Liver (tissue), 9 donors: ENCODE results near the gene FAAP24. TPM values are rescaled to one million over a fixed set of nuclear protein-coding genes. Genes with fewer than 3 reads are reported as not detected.

ENCODE experiments used
- DNase-seq: peaks from one replicate; pipeline ENCODE4 v3.0.0-alpha.2; 2017; ENCODE audit warnings: low spot score
- H3K27ac ChIP-seq, 2 donors: one replicate each; pipeline ENCODE4 v1.7.0; 2013; ENCODE audit warnings: inconsistent platforms in 2 of 2, low read length in 2 of 2, control low read depth in 1 of 2, low read depth in 1 of 2, mild to moderate bottlenecking in 1 of 2
- H3K27me3 ChIP-seq, 4 donors: one replicate each; pipeline versions ENCODE4 v1.6.1 to v1.7.0; 2013; ENCODE audit warnings: low read length in 3 of 4, inconsistent platforms in 1 of 4, mild to moderate bottlenecking in 1 of 4, moderate library complexity in 1 of 4; ENCODE audit not compliant: control insufficient read depth in 4 of 4, insufficient read depth in 4 of 4
- H3K36me3 ChIP-seq, 4 donors: one replicate each; pipeline versions ENCODE4 v1.6.1 to v1.7.0; 2013; ENCODE audit warnings: low read length in 3 of 4, mild to moderate bottlenecking in 3 of 4, low read depth in 1 of 4, moderate library complexity in 1 of 4; ENCODE audit not compliant: control insufficient read depth in 4 of 4, insufficient read depth in 3 of 4
- H3K4me1 ChIP-seq, 4 donors: one replicate each; pipeline versions ENCODE4 v1.6.1 to v1.7.0; 2013; ENCODE audit warnings: low read length in 3 of 4, mild to moderate bottlenecking in 3 of 4, moderate library complexity in 1 of 4; ENCODE audit not compliant: control insufficient read depth in 4 of 4, insufficient read depth in 4 of 4
- H3K4me3 ChIP-seq, 3 donors: one replicate each; pipeline versions ENCODE4 v1.6.1 to v1.7.0; 2013; ENCODE audit warnings: low read length in 3 of 3, control low read depth in 1 of 3, low read depth in 1 of 3, mild to moderate bottlenecking in 1 of 3
- H3K9ac ChIP-seq, 2 donors: one replicate each; pipeline ENCODE4 v1.7.0; 2013; ENCODE audit warnings: low read length in 2 of 2, mild to moderate bottlenecking in 2 of 2, moderate library complexity in 2 of 2, control low read depth in 1 of 2, low read depth in 1 of 2
- H3K9me3 ChIP-seq, 4 donors: one replicate each; pipeline versions ENCODE4 v1.6.1 to v1.7.0; 2013; ENCODE audit warnings: low read length in 3 of 4; ENCODE audit not compliant: control insufficient read depth in 4 of 4
- ATF3 ChIP-seq: IDR thresholded peaks from 2 replicates; pipeline ENCODE4 v1.6.1; 2016; ENCODE audit warnings: antibody characterized with exemption
- CTCF ChIP-seq: fragments of 150-350 bp; IDR thresholded peaks from 2 replicates; pipeline ENCODE4 v1.5.1; 2017; ENCODE audit warnings: improper control_type of control experiment, low read depth, low read length; ENCODE audit not compliant: missing input control
- EGR1 ChIP-seq, 2 donors: IDR thresholded peaks; 2 replicates each; pipeline ENCODE4 v1.6.1; 2016 to 2018; ENCODE audit warnings: antibody characterized with exemption in 2 of 2, low read depth in 2 of 2
- FOXA1 ChIP-seq: IDR thresholded peaks from 2 replicates; pipeline ENCODE4 v1.6.1; 2016; ENCODE audit warnings: antibody characterized with exemption
- FOXA2 ChIP-seq: IDR thresholded peaks from 2 replicates; pipeline ENCODE4 v1.6.1; 2016; ENCODE audit warnings: antibody characterized with exemption
- GABPA ChIP-seq, 2 donors: IDR thresholded peaks in 1 of 2; conservative IDR thresholded peaks in 1 of 2; 2 replicates each; pipeline ENCODE4 v1.6.1; 2016; ENCODE audit warnings: antibody characterized with exemption in 2 of 2, mild to moderate bottlenecking in 1 of 2, moderate library complexity in 1 of 2
- HNF4A ChIP-seq, 2 donors: conservative IDR thresholded peaks; 2 replicates each; pipeline ENCODE4 v1.6.1; 2016; ENCODE audit warnings: antibody characterized with exemption in 2 of 2, mild to moderate bottlenecking in 2 of 2
- HNF4G ChIP-seq: IDR thresholded peaks from 2 replicates; pipeline ENCODE4 v1.6.1; 2016; ENCODE audit warnings: antibody characterized with exemption
- JUND ChIP-seq, 2 donors: IDR thresholded peaks; 2 replicates each; pipeline ENCODE4 v1.6.1; 2016; ENCODE audit warnings: antibody characterized with exemption in 2 of 2
- MAX ChIP-seq: IDR thresholded peaks from 2 replicates; pipeline ENCODE4 v1.6.1; 2016; ENCODE audit warnings: antibody characterized with exemption
- NR2F2 ChIP-seq: IDR thresholded peaks from 2 replicates; pipeline ENCODE4 v1.6.1; 2016; ENCODE audit warnings: antibody characterized with exemption
- RAD21 ChIP-seq, 2 donors: IDR thresholded peaks; 2 replicates each; pipeline ENCODE4 v1.6.1; 2016; ENCODE audit warnings: antibody characterized with exemption in 2 of 2, mild to moderate bottlenecking in 2 of 2
- REST ChIP-seq: IDR thresholded peaks from 2 replicates; pipeline ENCODE4 v1.6.1; 2016; ENCODE audit warnings: antibody characterized with exemption, mild to moderate bottlenecking
- RXRA ChIP-seq, 2 donors: IDR thresholded peaks; 2 replicates each; pipeline ENCODE4 v1.6.1; 2017 to 2018; ENCODE audit warnings: antibody characterized with exemption in 2 of 2, mild to moderate bottlenecking in 1 of 2
- SP1 ChIP-seq: IDR thresholded peaks from 2 replicates; pipeline ENCODE4 v1.6.1; 2018; ENCODE audit warnings: antibody characterized with exemption, mild to moderate bottlenecking
- ZBTB33 ChIP-seq: IDR thresholded peaks from 2 replicates; pipeline ENCODE4 v1.6.1; 2016; ENCODE audit warnings: antibody characterized with exemption
- WGBS: extraction: QIAGEN DNeasy Blood & Tissue Kit; methylation state at CpG from one replicate; pipeline ENCODE4 v1.1.7; 2013; 5-methylcytosine and 5-hydroxymethylcytosine counted together
- polyA plus RNA-seq, 2 donors: library from polyadenylated mRNA; stranded (reverse) in 1 of 2; unstranded in 1 of 2; fragments of 200-250 nt in 1 of 2; fragments of >200 nt in 1 of 2; fragmentation: Nextera tagmentation in 1 of 2; extraction: Ambion mirVana in 1 of 2; gene quantifications; one replicate each; pipeline versions ENCODE4 v1.2.1 to v1.2.3, GENCODE V29; 2013 to 2015
- total RNA-seq, 2 donors: library from RNA; depleted of rRNA; stranded (reverse); fragments of >200 nt; gene quantifications; one replicate each; pipeline ENCODE4 v1.2.3, GENCODE V29; 2014
- donor health status: healthy.
- donor health status: healthy.
- donor health status: healthy.
- donor health status: healthy.
- donor health status: healthy.

The FAAP24 gene
- total and polyA plus RNA-seq, 4 donors: 0.19 to 1.1 (median 0.27) TPM

- Histone ChIP-seq H3K9ac (no peak overlapping the region), H3K27ac (no peak overlapping the region), H3K9me3 (peaks cover 0 to 6% (median 3%) of the 10 kb centered on the region in 4 donors), H3K27me3 (no peaks in the 10 kb centered on the region), H3K4me1 (no peaks in the 10 kb centered on the region), H3K36me3 (peaks cover 2 to 13% (median 7%) of the 10 kb centered on the region in 4 donors), H3K4me3 (no peak overlapping the region)
- no peak for DNase-seq
- WGBS: 96% methylated on average over 8 of the region's 8 CpGs
- TF ChIP-seq NR2F2 (no peak), RXRA (IDR thresholded peaks at IDR 0.05) (no peak), MAX (no peak), ZBTB33 (no peak), EGR1 (IDR thresholded peaks at IDR 0.05; ENCODE audit: low read depth in 2 of 2) (no peak), ATF3 (no peak), FOXA2 (no peak), REST (no peak), JUND (IDR thresholded peaks at IDR 0.05) (no peak), GABPA (IDR thresholded peaks at IDR 0.05 in 1 of 2, conservative IDR thresholded peaks at IDR 0.05 in 1 of 2) (no peak), SP1 (no peak)
Observed at GRCh38 chr19:32930567-32930966, 41.5 kb upstream of the FAAP24 start.

- no peak overlapping the region for H3K27ac ChIP-seq
- TF ChIP-seq FOXA2 (no peak), RAD21 (IDR thresholded peaks at IDR 0.05) (no peak), HNF4G (no peak), HNF4A (conservative IDR thresholded peaks at IDR 0.05) (no peak), NR2F2 (no peak), GABPA (IDR thresholded peaks at IDR 0.05 in 1 of 2, conservative IDR thresholded peaks at IDR 0.05 in 1 of 2) (no peak), CTCF (no peak), MAX (no peak), FOXA1 (no peak), ATF3 (no peak), SP1 (no peak)
- H3K4me1 ChIP-seq: no peaks in the 10 kb centered on the region
- H3K36me3 ChIP-seq: peaks cover 2 to 10% (median 6%) of the 10 kb centered on the region in 4 donors
- H3K4me3 ChIP-seq: no peak overlapping the region
- 90% methylated on average over 3 of the region's 3 CpGs for WGBS
- DNase-seq: no peak
- H3K9ac ChIP-seq: no peak overlapping the region
- H3K27me3 ChIP-seq: no peaks in the 10 kb centered on the region
- H3K9me3 ChIP-seq: peaks cover 0 to 2% (median under 1%) of the 10 kb centered on the region in 4 donors
Observed at GRCh38 chr19:32933571-32933970, 38.5 kb upstream of the FAAP24 start.
